COR-L47 (cell line): ENCODE results near the gene COQ7.

ENCODE experiments used
- DNase-seq: peaks from one replicate; lab custom pipeline; 2025; lab: John Stamatoyannopoulos, UW

The COQ7 gene

DNA sequence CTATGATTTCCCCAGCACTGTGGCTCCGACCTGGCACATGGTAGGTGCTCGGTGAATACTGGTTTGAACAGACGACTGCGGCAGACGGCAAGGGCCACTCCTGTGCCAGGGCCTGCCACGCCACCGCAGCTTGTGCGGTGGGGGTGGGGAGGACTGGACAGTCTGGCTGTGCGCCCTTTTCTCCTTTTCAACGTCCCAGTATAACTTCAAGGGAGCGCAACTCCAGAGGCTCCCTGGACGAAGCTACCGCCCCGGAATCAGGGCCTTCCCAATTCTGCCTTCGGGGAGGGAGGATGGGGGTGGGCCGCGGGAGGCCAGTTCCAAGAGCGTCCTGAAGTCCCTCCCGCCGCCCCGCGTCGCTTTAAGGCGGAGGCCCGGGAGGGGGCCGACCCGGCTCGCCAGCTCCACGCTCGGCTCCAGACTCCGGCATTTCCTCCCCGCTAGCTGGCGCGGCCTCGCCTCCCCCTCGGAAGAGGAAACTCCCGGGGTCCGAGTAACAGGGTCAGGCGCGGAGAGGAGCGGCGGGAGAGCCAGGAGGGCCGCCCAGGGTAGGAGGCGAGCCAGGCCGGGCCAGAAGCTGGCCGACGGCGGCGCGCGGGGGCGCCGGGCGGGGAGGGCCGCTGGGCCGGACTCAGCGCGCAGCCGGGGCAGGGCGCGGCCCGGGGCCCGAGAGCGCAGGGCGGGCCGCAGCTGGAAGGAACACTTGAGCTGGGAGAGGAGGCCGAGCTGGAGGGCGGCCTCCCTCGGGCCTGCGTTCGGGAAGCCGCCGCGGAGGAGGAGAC is 46.4 kb downstream of the COQ7 start, which contains the start of gene ITPRIPL2:
Gene ITPRIPL2, plus strand, starts transcription at position 388 of the 782 bp plus-strand sequence. CDS start 498 bp downstream, outside the sequence.
- DNase-seq: no peak

DNA sequence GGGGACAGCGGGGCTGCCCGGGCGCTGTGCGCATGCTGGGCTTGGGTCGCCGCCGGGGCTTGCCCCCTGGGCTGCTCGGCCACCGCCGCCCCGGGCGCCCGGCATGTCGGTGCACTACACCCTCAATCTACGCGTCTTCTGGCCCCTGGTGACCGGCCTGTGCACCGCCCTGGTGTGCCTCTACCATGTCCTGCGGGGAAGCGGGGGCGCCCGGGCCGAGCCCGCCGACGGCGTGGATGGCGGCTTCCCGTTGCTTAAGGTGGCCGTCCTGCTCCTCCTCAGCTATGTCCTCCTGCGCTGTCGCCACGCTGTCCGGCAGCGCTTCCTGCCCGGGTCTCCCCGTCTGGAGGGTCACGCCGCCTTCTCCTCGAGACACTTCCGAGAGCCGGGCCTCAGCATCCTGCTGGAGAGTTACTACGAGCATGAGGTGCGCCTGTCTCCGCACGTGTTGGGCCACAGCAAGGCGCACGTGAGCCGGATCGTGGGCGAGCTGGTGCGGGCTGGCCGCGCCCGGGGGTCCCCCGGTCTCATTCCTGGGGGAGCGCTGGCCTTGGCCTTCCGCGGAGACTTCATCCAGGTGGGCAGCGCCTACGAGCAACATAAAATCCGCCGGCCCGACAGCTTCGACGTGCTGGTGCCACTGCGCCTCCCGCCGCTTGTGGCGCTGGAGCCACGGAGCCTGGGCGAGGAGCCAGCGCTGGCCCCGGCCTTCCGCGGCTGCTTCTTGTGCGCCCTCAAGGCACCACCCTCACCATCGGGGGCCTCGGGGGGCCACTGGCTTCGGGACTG is 47.1 kb downstream of the COQ7 start:
- DNase-seq: peak; percentile 13

DNA sequence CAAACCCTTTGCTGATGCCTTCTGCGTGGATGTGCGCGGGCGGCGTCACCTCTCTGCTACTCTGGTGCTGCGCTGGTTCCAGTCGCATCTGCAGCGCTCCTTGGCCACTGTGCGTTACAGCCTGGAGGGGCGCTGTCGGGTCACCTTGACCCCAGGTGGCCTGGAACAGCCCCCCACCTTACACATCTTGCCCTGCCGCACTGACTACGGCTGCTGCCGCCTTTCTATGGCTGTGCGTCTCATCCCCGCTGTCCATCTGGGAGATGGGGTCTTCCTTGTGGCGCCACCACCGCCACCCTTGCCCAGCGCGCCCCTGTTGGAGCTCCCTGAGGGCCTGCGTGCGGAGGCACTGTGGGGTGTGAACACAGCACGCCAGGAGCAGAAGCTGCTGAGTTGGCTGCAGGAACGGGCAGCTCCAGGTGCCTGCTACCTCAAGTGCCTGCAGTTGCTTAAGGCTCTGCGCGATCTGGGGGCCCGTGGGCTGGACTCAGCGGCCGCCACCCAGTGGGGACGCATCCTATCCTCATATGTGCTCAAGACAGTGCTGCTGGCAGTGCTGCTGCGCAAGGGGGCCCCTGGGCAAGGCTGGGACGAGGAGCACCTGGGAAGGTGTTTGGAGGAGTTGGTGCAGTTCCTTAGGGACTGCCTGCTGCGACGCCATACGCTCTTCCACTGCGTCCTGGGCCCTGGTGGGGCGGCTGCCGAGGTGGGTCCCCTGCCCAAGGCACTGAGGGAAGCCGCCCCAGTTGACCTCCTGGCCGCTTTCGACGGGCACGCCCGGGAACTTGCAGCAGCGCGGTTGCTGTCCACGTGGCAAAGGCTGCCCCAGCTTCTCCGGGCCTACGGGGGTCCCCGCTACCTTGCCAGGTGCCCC is 48.0 kb downstream of the COQ7 start:
- no peak for DNase-seq

DNA sequence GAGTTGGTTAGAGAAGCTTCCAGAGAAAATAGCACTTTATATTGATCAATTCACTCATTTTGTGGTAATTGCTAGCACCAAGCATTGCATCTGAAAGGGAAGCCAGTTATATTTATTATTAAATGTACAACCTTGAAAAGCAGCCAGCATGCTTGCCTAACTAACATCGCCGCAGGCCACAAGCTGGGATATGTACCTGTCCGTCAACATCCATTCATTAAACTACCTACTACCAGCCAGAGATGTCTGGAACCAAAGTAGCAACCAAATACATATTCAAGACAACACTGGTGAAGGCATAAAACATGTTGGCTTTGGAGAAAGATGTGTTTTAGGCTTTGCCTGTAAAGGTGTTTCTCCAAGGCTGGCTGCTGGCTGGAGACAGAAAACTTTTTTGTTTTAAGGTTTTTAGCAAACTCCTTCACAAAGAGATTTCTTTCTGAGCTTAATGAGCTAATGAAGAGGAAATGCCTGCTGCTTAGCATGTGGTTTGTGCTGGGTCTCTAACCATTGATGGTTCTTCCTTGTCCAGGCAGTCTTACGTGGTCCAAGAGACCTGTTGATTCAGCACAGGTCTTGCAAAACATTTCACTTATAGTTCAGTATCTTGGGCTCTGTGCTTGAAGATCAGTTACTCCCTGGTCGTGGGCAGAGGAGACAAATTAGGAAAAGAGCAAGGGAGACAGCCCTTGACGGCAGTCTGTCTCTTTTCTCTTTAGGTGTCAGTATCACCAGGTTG is 49.5 kb downstream of the COQ7 start:
- DNase-seq: no peak

DNA sequence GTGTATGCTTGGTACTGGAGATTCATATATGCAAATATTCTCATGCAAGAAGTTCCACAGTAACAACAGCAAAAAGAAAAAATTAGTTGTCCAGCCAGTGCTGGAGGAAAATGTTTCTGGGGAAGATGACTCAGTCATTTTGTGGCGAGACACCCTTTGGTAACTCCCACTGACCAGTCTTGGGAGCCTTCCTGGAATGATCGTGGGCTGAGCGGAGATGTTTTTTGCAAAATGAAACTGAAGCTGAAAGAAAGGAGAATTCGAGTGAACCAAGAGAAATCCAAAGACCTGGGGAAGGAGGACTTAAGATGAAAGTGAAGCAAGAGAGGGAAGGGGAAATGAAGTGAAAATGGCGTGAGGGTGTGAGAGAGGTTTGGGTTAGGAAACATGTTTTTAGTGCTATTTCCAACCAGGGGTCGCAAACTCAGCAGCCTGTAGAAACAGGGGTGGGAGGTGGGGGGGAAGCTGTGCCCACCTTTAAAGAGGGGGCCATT is 51.6 kb downstream of the COQ7 start:
- DNase-seq: no peak

DNA sequence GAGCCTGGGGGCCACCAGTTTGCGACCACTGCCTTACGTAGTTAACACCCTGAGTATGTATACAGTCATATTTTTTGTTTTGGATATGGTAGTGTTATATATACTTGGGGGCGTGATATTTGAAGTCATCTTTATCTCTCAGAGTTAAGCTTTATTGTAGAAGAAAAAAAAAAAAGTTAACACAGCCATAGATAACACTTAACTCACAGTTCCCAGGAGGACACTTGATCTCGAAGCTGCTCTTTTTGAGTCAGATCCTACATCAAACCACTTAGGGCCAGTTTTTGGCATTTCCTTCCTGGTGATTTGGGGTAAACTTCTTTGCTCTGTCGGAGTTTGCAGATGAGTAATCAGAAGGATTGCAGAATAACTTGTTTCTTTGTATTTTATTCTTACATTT is 52.1 kb downstream of the COQ7 start:
- no peak for DNase-seq

DNA sequence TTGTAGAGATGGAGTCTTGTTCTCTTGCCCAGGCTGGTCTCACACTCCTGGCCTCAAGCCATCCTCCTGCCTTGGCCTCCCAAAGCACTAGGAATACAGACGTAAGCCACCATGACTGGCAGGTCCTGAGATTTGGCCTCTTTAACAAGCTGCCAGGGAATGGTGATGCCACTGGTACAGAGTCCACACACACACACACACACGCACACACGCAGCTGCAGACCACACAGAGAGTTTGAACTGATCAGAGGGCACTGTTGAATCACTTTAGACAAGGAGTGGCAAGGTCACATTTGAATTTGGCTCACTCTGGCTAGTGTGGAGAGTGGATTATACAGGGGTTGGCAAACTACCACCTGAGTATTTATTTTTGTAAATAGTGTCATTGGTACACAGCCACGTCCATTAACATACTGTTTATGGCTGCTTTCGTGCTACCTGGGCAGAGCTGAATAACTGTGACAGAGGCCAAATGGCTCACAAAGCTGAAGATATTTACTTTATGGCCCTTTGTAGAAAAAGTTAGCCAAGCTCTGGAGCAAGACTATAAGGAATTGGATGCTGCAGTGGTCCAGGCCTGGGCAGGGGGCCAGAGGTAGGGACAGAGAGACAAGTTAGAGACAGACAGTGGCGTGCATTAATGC is 56.2 kb downstream of the COQ7 start:
- no peak for DNase-seq

DNA sequence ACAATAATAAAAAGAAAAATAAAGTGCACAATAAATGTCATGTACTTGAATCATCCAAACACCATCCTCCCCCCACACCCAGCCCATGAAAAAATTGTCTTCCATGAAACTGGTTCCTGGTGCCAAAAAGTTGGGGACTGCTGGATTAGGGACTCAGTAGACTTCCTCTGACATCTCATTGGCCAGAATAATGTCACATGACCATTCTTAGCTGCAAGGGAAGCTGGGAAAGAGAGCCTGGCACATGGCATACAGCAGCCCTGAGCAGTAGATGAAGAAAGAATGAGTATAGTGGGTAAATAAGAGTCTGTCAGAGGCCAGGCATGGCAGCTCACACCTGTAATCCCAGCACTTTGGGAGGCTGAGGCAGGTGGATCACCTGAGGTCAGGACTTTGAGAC is 58.9 kb downstream of the COQ7 start:
- no peak for DNase-seq

DNA sequence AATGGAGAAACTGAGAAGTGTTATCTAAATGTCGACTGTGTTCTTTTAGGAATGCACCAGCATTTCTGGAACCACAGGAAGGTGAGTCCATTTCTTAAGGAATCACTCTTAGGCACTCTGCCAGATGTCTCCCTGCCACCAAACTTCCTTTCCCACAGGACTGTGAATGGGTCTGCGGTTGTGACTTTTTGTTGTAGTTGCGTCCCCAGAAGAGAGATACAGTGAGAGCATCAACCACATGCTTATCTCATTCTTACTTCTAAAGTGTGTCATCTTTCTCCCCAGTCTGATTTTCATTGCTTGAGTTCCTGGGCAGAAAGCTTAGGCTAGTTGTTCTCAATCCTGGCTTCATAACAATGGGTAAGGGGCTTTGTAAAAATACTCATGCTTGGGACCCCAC is 59.8 kb downstream of the COQ7 start:
- no peak for DNase-seq

DNA sequence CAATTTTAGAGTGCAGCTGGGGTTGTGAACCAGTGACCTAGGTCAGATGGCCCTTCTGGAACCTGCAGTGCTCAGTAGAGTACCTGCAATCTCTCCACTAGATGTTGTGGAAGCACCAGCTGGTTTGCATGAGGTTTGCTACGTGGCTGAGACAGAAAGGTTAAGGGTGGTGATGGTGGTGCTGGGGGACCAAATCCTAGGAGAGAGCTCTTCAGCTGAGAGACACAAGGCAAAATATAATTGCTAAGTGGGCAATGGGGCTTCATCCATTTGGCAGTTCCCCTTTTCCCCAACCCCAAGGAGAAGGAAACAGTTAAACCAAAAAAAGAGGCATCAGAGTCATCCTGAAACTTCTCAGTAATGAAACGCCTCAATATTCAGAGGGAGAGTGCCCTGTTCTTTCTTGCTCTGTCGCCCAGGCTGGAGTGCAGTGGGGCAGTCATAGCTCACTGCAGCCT is 60.3 kb downstream of the COQ7 start:
- DNase-seq: no peak

DNA sequence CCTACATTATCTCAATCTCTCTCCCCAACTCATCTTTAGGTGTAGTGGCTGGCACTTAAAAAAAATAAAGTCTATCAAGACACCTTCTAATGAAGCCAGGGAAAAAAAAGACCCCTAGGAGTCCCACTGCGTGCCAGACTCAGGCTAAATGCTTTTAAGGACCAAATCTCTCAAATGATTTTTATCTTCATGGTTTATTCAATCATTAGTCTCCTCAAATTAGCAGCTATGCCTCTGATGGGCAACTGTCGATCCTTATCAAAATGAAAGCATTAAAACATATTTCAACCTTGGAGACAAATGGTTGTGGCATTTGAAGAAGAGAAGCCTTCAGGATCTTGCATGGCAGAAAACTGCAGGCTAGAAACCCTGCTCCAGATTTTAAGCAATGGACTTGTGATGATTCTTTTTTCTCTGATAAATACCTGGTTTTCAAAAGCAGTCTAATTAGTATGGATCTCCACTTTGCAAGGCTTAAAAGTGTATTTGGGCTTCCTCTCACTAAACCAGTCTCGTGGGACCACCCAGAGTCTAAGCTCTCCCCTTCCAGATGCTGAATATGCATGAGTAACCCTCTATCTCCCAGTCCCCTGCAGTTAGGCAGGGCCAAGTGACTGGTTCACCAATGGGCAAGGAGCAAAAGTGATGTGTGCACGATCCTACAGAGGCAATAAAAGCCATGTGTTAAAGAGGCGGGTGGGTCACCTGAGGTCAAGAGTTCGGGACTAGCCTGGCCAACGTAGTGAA is 61.2 kb downstream of the COQ7 start:
- no peak for DNase-seq
